ENCODE data around the gene VEGFC.

VEGFC gene

DNA sequence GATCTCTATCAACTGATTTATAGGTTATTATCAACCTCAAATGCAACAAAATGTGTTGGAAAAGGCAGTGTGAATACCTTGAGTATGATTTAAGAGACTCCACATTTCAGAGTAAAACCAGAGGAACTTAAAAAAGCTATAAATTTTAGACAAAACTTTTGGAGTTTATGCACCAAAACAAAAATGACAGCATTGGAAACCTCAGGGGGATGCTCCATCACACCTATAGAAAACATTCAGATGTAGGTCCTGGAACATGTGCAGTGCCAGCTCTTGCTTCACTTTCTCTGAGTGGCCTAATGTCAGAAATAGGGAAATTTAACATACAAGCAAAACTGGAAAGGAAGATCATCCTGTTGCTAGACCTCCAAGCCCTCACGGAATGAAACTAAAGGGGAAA, 5.8 kb upstream of the VEGFC start:
- no peak for DNase-seq (ENCODE audit: low read depth in 2 of 2)

DNA sequence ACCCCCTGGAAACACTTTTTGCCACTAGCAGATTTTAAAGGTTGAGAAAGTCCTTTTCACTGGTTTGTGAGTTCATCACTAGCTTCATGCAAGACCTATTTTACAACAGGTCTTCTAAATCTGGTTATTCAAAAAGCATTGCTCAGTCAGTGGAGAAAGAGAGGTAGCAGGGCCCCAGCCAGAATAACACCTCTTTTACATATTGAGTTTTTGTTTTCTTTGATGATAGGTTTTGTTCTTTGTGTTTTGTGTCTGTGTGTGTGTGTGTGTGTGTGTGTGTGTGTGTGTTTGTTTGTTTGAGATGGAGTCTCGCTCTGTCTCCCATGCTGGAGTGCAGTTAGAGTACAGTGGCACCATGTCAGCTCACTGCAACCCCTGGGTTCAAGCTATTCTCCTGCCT, 2.7 kb upstream of the VEGFC start:
- no peak for DNase-seq (ENCODE audit: low read depth in 2 of 2)

GRCh38 chr4:176794651-176795050, 1.9 kb upstream of the VEGFC start:
- no peak for DNase-seq (ENCODE audit: low read depth in 2 of 2)

GRCh38 chr4:176794151-176794550, 1.4 kb upstream of the VEGFC start:
- DNase-seq (ENCODE audit: low read depth in 2 of 2): no peak

GRCh38 chr4:176793060-176793605, 411 bp upstream of the VEGFC start:
- DNase-seq (ENCODE audit: low read depth in 2 of 2): no peak

- no peak for DNase-seq (ENCODE audit: low read depth in 2 of 2)
These were observed 964 bp downstream of the VEGFC start for GRCh38 chr4:176791591-176792325.

GRCh38 chr4:176790398-176790797, 2.3 kb downstream of the VEGFC start:
- no peak for DNase-seq (ENCODE audit: low read depth in 2 of 2)

- DNase-seq (ENCODE audit: low read depth in 2 of 2): no peak
These were observed 2.8 kb downstream of the VEGFC start for GRCh38 chr4:176789955-176790354.

- no peak for DNase-seq (ENCODE audit: low read depth in 2 of 2)
These were observed 3.8 kb downstream of the VEGFC start for GRCh38 chr4:176788971-176789370.

GRCh38 chr4:176788248-176788647, 4.5 kb downstream of the VEGFC start:
- DNase-seq (ENCODE audit: low read depth in 2 of 2): no peak

- no peak for DNase-seq (ENCODE audit: low read depth in 2 of 2)
These were observed 7.9 kb downstream of the VEGFC start for GRCh38 chr4:176784816-176785215.

GRCh38 chr4:176782794-176783193, 9.9 kb downstream of the VEGFC start:
- DNase-seq (ENCODE audit: low read depth in 2 of 2): no peak

GRCh38 chr4:176782191-176782590, 10.5 kb downstream of the VEGFC start:
- DNase-seq (ENCODE audit: low read depth in 2 of 2): no peak

GRCh38 chr4:176781739-176782100, 11.0 kb downstream of the VEGFC start:
- no peak for DNase-seq (ENCODE audit: low read depth in 2 of 2)

GRCh38 chr4:176780995-176781738, 11.6 kb downstream of the VEGFC start:
- no peak for DNase-seq (ENCODE audit: low read depth in 2 of 2)

GRCh38 chr4:176779421-176779820, 13.3 kb downstream of the VEGFC start:
- DNase-seq (ENCODE audit: low read depth in 2 of 2): no peak

- DNase-seq (ENCODE audit: low read depth in 2 of 2): no peak
These were observed 14.2 kb downstream of the VEGFC start for GRCh38 chr4:176778491-176778890.

- DNase-seq (ENCODE audit: low read depth in 2 of 2): no peak
These were observed 14.7 kb downstream of the VEGFC start for GRCh38 chr4:176778063-176778462.

DNA sequence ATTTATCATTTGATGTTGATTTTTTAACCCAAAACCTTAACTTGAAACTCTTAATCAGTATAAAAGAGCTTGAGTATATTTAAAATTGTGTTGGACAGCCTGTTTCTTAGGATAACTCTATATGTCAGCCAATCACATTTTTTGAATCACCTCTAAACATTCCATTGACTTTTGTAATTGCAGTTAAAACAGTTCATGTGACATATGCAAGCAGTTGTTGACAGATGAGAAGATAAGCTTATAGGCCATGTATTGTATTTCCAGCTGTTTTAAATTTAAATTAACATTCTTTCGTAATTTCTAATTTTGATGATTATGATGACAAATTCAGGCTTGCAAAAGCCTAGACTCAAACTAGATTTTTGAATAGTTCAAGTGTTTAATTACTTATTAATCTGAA, 17.4 kb downstream of the VEGFC start:
- no peak for DNase-seq (ENCODE audit: low read depth in 2 of 2)

- no peak for DNase-seq (ENCODE audit: low read depth in 2 of 2)
These were observed 17.9 kb downstream of the VEGFC start for GRCh38 chr4:176774852-176775251.

GRCh38 chr4:176769514-176769913, 23.2 kb downstream of the VEGFC start:
- DNase-seq (ENCODE audit: low read depth in 2 of 2): no peak

GRCh38 chr4:176767183-176767582, 25.5 kb downstream of the VEGFC start:
- no peak for DNase-seq (ENCODE audit: low read depth in 2 of 2)

DNA sequence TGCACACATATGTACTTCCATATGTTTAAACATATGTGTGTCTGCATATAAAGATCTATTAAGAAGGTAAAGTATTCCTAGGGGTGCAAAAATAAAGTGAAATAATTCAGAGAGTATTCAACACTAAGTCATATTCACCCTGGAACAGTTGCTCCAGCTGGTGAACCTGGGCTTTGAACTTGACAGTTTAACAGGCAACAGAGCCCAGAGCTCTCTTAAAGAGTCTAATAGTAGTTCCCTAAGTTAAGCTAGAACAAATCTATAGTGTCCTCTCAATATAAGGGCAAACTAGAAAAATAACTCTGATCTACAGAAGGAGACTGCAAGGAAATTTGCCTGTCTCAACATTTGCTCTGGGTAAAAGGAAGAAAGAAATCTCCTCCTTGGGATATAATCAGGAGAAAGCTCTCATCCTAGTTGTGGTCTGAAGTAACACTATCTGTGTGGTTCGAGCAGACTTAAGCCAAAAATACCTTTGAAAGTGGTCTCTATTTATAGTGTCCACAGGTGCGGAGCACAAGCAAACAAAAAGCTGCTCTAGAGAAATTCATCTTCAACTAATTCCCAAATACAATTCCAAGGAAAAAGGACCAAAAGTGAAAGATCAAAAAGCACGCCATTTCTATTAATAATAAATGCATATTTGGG, 29.9 kb downstream of the VEGFC start:
- DNase-seq (ENCODE audit: low read depth in 2 of 2): no peak

All from stimulated activated CD8-positive, alpha-beta memory T cell treated with anti-CD3 and anti-CD28 coated beads, Interleukin-7, amount 100 ng/mL, for 4 hours (primary cell).